Measurements from ENCODE around the gene TAAR2. TPM values are rescaled to one million over a fixed set of nuclear protein-coding genes. Genes with fewer than 3 reads are reported as not detected.

The TAAR2 gene
- total RNA-seq, 1 experiment from 2014 or later = not detected

GRCh38 chr6:132663661-132664060, 39.6 kb upstream of the TAAR2 start:
- Histone ChIP-seq H3K9me3 (no peaks in the 10 kb centered on the region), H3K4me1 (peaks cover 17% of the 10 kb centered on the region), H3K36me3 (ENCODE audit: control insufficient read depth, insufficient read depth, low read length) (no peaks in the 10 kb centered on the region), H3K27me3 (replicated peaks; ENCODE audit: control insufficient read depth, insufficient read depth, low read length) (no peaks in the 10 kb centered on the region), H3K4me3 (ENCODE audit: low read depth, low read length) (no peak overlapping the region)
- BruUV-seq (replicated peaks) = no TSS peak
- Mint-ChIP-seq H3K36me3 (ENCODE audit: insufficient read depth, unreplicated experiment) (peaks cover 4% of the 10 kb centered on the region), H3K4me1 (ENCODE audit: low read depth, unreplicated experiment) (peaks cover 27% of the 10 kb centered on the region), H3K4me3 (ENCODE audit: unreplicated experiment) (no peak overlapping the region), H3K27ac (ENCODE audit: unreplicated experiment) (no peak overlapping the region), H3K9me3 (ENCODE audit: unreplicated experiment) (peaks cover 23% of the 10 kb centered on the region), H3K27me3 (ENCODE audit: insufficient read depth, unreplicated experiment) (no peaks in the 10 kb centered on the region)
- no peak for DNase-seq
- TF ChIP-seq CTCF (IDR thresholded peaks at IDR 0.05; ENCODE audit: insufficient read depth in 1 of 2, low read depth in 1 of 2, low read length in 1 of 2, severe bottlenecking in 1 of 2, unreplicated experiment in 1 of 2) = no peak
- intact Hi-C loops (cut with micrococcal nuclease; ENCODE audit: unreplicated experiment) = no loop called here
- ChIA-PET POLR2A (no interaction called here), CTCF (no interaction called here)

- Histone ChIP-seq H3K4me1 (peaks cover 17% of the 10 kb centered on the region), H3K9me3 (no peaks in the 10 kb centered on the region; the same call in 1 of the 2 replicates), H3K4me3 (ENCODE audit: low read depth, low read length) (no peak overlapping the region), H3K36me3 (ENCODE audit: control insufficient read depth, insufficient read depth, low read length) (no peaks in the 10 kb centered on the region), H3K27me3 (replicated peaks; ENCODE audit: control insufficient read depth, insufficient read depth, low read length) (no peaks in the 10 kb centered on the region)
- BruUV-seq (replicated peaks) = no TSS peak
- peaks cover 4% of the 10 kb centered on the region for H3K36me3 Mint-ChIP-seq (ENCODE audit: insufficient read depth, unreplicated experiment)
- H3K9me3 Mint-ChIP-seq (ENCODE audit: unreplicated experiment) = peaks cover 23% of the 10 kb centered on the region
- DNase-seq = no peak
- TF ChIP-seq CTCF (IDR thresholded peaks at IDR 0.05; ENCODE audit: insufficient read depth in 1 of 2, low read depth in 1 of 2, low read length in 1 of 2, severe bottlenecking in 1 of 2, unreplicated experiment in 1 of 2) = no peak
- no peak overlapping the region for H3K4me3 Mint-ChIP-seq (ENCODE audit: unreplicated experiment)
- peaks cover 27% of the 10 kb centered on the region for H3K4me1 Mint-ChIP-seq (ENCODE audit: low read depth, unreplicated experiment)
- intact Hi-C loops (cut with micrococcal nuclease; ENCODE audit: unreplicated experiment) = no loop called here
- H3K27ac Mint-ChIP-seq (ENCODE audit: unreplicated experiment) = no peak overlapping the region
- ChIA-PET CTCF (no interaction called here), POLR2A (no interaction called here)
- no peaks in the 10 kb centered on the region for H3K27me3 Mint-ChIP-seq (ENCODE audit: insufficient read depth, unreplicated experiment)
Measured at GRCh38 chr6:132661906-132662305, 37.8 kb upstream of the TAAR2 start.

- Histone ChIP-seq H3K9me3 (no peaks in the 10 kb centered on the region; the same call in 1 of the 2 replicates), H3K4me1 (no peaks in the 10 kb centered on the region; the same call in 1 of the 2 replicates), H3K4me3 (ENCODE audit: low read depth, low read length) (no peak within 1 kb of the TSS), H3K27me3 (replicated peaks; ENCODE audit: control insufficient read depth, insufficient read depth, low read length) (no peaks in the 10 kb centered on the region), H3K36me3 (ENCODE audit: control insufficient read depth, insufficient read depth, low read length) (no peaks in the 10 kb centered on the region)
- CTCF ChIA-PET = no interaction called here
- no peaks in the 10 kb centered on the region for H3K36me3 Mint-ChIP-seq (ENCODE audit: insufficient read depth, unreplicated experiment)
- TF ChIP-seq CTCF (IDR thresholded peaks at IDR 0.05; ENCODE audit: insufficient read depth in 1 of 2, low read depth in 1 of 2, low read length in 1 of 2, severe bottlenecking in 1 of 2, unreplicated experiment in 1 of 2) = no peak
- no peaks in the 10 kb centered on the region for H3K9me3 Mint-ChIP-seq (ENCODE audit: unreplicated experiment)
- intact Hi-C loops (cut with micrococcal nuclease; ENCODE audit: unreplicated experiment) = no loop called here
- peaks cover 8% of the 10 kb centered on the region for H3K4me1 Mint-ChIP-seq (ENCODE audit: low read depth, unreplicated experiment)
- H3K4me3 Mint-ChIP-seq (ENCODE audit: unreplicated experiment) = no peak within 1 kb of the TSS
- DNase-seq = no peak
- no TSS peak for BruUV-seq (replicated peaks)
- no peaks in the 10 kb centered on the region for H3K27me3 Mint-ChIP-seq (ENCODE audit: insufficient read depth, unreplicated experiment)
- no peak within 1 kb of the TSS for H3K27ac Mint-ChIP-seq (ENCODE audit: unreplicated experiment)
- POLR2A ChIA-PET = no interaction called here
Measured at GRCh38 chr6:132659082-132659481, 35.0 kb upstream of the TAAR2 start, which contains the start of gene TAAR1. TAAR1 (minus strand) TSS chr6:132659182; CDS start chr6:132646003, 13,179 bp downstream.
